Activated effector memory CD4-positive, alpha-beta T cell treated with Interleukin-2 at 50 U/mL for 16 hours (primary cell): Measurements from ENCODE around the gene KATNIP.

Source experiments
- DNase-seq: peaks from one replicate; pipeline ENCODE4 v3.0.0-alpha.2; 2020

KATNIP gene

GRCh38 chr16:27586711-27587110 lies 36.8 kb downstream of the KATNIP start:
- DNase-seq: no peak

- no peak for DNase-seq
Measured at GRCh38 chr16:27588057-27588456, 38.1 kb downstream of the KATNIP start.

- DNase-seq: no peak
Measured at GRCh38 chr16:27591837-27592236, 41.9 kb downstream of the KATNIP start.

GRCh38 chr16:27595475-27595874 lies 45.5 kb downstream of the KATNIP start:
- no peak for DNase-seq

- DNase-seq: no peak
Measured at GRCh38 chr16:27595993-27596392, 46.0 kb downstream of the KATNIP start.

- no peak for DNase-seq
Measured at GRCh38 chr16:27596411-27596810, 46.5 kb downstream of the KATNIP start.

GRCh38 chr16:27597361-27597760 lies 47.4 kb downstream of the KATNIP start:
- DNase-seq: no peak

- no peak for DNase-seq
Measured at GRCh38 chr16:27598220-27598619, 48.3 kb downstream of the KATNIP start.

- DNase-seq: no peak
Measured at GRCh38 chr16:27598931-27599565, 49.1 kb downstream of the KATNIP start.

- no peak for DNase-seq
Measured at GRCh38 chr16:27599606-27600005, 49.7 kb downstream of the KATNIP start.
